Panc1 (cell line): Measurements from ENCODE around the gene RIMBP2.

Experiments used
- POLR2AphosphoS5 ChIP-seq: IDR thresholded peaks from 2 replicates; pipeline ENCODE4 v1.6.1; 2012; ENCODE audit warnings: mild to moderate bottlenecking, low read depth, low read length, moderate library complexity
- TCF7L2 ChIP-seq: IDR thresholded peaks from 2 replicates; pipeline ENCODE4 v1.6.1; 2011; ENCODE audit warnings: mild to moderate bottlenecking, low read depth, low read length, inconsistent platforms
- TF ChIP-seq, protein P1 (sequence below): fragments of 450-650 bp; IDR thresholded peaks from 2 replicates; pipeline ENCODE4 v1.5.1; 2017; ENCODE audit warnings: mild to moderate bottlenecking
- TF ChIP-seq, protein P2 (sequence below), 2 experiments: IDR thresholded peaks; 2 replicates each; pipeline ENCODE4 v1.6.1; 2011 to 2012; ENCODE audit warnings: low read depth in 2 of 2, control low read depth in 1 of 2, low read length in 1 of 2, mild to moderate bottlenecking in 1 of 2, moderate library complexity in 1 of 2; ENCODE audit not compliant: insufficient read depth in 1 of 2

DNA sequence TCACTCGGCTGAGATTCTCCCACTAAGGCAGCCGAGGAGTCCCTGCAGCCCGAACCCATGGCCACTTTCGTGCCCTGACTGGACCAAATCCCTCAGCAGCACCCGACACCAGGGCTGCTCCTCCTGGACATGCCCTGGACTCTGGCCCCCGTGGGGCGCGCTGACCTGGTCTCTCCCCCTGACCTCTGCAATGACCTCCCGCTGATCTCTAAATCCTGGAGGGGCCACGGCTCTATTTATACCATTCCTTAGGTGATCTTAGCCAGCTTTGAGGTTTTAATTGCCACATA lies 230.0 kb downstream of the RIMBP2 start:
- no peak for TF ChIP-seq POLR2AphosphoS5
- TF ChIP-seq, protein P1, sequence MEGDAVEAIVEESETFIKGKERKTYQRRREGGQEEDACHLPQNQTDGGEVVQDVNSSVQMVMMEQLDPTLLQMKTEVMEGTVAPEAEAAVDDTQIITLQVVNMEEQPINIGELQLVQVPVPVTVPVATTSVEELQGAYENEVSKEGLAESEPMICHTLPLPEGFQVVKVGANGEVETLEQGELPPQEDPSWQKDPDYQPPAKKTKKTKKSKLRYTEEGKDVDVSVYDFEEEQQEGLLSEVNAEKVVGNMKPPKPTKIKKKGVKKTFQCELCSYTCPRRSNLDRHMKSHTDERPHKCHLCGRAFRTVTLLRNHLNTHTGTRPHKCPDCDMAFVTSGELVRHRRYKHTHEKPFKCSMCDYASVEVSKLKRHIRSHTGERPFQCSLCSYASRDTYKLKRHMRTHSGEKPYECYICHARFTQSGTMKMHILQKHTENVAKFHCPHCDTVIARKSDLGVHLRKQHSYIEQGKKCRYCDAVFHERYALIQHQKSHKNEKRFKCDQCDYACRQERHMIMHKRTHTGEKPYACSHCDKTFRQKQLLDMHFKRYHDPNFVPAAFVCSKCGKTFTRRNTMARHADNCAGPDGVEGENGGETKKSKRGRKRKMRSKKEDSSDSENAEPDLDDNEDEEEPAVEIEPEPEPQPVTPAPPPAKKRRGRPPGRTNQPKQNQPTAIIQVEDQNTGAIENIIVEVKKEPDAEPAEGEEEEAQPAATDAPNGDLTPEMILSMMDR = no peak
- TF ChIP-seq, protein P2, sequence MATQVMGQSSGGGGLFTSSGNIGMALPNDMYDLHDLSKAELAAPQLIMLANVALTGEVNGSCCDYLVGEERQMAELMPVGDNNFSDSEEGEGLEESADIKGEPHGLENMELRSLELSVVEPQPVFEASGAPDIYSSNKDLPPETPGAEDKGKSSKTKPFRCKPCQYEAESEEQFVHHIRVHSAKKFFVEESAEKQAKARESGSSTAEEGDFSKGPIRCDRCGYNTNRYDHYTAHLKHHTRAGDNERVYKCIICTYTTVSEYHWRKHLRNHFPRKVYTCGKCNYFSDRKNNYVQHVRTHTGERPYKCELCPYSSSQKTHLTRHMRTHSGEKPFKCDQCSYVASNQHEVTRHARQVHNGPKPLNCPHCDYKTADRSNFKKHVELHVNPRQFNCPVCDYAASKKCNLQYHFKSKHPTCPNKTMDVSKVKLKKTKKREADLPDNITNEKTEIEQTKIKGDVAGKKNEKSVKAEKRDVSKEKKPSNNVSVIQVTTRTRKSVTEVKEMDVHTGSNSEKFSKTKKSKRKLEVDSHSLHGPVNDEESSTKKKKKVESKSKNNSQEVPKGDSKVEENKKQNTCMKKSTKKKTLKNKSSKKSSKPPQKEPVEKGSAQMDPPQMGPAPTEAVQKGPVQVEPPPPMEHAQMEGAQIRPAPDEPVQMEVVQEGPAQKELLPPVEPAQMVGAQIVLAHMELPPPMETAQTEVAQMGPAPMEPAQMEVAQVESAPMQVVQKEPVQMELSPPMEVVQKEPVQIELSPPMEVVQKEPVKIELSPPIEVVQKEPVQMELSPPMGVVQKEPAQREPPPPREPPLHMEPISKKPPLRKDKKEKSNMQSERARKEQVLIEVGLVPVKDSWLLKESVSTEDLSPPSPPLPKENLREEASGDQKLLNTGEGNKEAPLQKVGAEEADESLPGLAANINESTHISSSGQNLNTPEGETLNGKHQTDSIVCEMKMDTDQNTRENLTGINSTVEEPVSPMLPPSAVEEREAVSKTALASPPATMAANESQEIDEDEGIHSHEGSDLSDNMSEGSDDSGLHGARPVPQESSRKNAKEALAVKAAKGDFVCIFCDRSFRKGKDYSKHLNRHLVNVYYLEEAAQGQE (IDR thresholded peaks at IDR 0.05; ENCODE audit: insufficient read depth in 1 of 2, low read depth in 2 of 2, low read length in 1 of 2) = no peak
- no peak for TF ChIP-seq TCF7L2
